NCI-H748 (cell line): ENCODE data around the gene TEX50.
"Not testable (repeated sequence)": the region's sequence is repeated elsewhere in the genome, so short reads cannot be mapped to it uniquely, and the experiment has no call there.

Experiments used
- DNase-seq: peaks from one replicate; lab custom pipeline; 2025; ENCODE audit not compliant: unreplicated experiment; lab: John Stamatoyannopoulos, UW

Gene TEX50

GRCh38 chr1:173661763-173662162, 26.6 kb downstream of the TEX50 start:
- no peak for DNase-seq

GRCh38 chr1:173663159-173663558, 28.0 kb downstream of the TEX50 start:
- DNase-seq = no peak

- no peak for DNase-seq
Observed at GRCh38 chr1:173666646-173667045, 31.5 kb downstream of the TEX50 start.

GRCh38 chr1:173669491-173669941, 34.4 kb downstream of the TEX50 start, which contains the start of gene ANKRD45:
TSS of gene ANKRD45 (minus strand) at chr1:173669851. CDS start at chr1:173659418, 10,433 bp downstream.
- DNase-seq = no peak

- not testable (repeated sequence) for DNase-seq
Observed at GRCh38 chr1:173674496-173674895, 39.4 kb downstream of the TEX50 start.

- DNase-seq = not testable (repeated sequence)
Observed at GRCh38 chr1:173680152-173680551, 45.0 kb downstream of the TEX50 start.

GRCh38 chr1:173682184-173682583, 47.0 kb downstream of the TEX50 start:
- no peak for DNase-seq

GRCh38 chr1:173683838-173684237, 48.7 kb downstream of the TEX50 start:
- peak; percentile 61 for DNase-seq

- not testable (repeated sequence) for DNase-seq
Observed at GRCh38 chr1:173685121-173685520, 50.0 kb downstream of the TEX50 start.
